SHP77 (cell line): ENCODE data around the gene IAPP.
"Not testable (repeated sequence)": the region's sequence is repeated elsewhere in the genome, so short reads cannot be mapped to it uniquely, and the experiment has no call there.

Experiments
- DNase-seq, 2 experiments: peaks; one replicate each; lab custom pipeline; 2025; lab: John Stamatoyannopoulos, UW

Gene IAPP

GRCh38 chr12:21381320-21381719, 8.6 kb downstream of the IAPP start:
- DNase-seq, result not testable (repeated sequence)

- no peak for DNase-seq
Measured at GRCh38 chr12:21384261-21384660, 11.6 kb downstream of the IAPP start.

GRCh38 chr12:21387174-21387573, 14.5 kb downstream of the IAPP start:
- no peak for DNase-seq

- no peak for DNase-seq
Measured at GRCh38 chr12:21392384-21392783, 19.7 kb downstream of the IAPP start.

- DNase-seq, result not testable (repeated sequence)
Measured at GRCh38 chr12:21394828-21395626, 22.3 kb downstream of the IAPP start.

- DNase-seq, result peak in 1 of 2 experiments; percentile 3
Measured at GRCh38 chr12:21413369-21414277, 40.9 kb downstream of the IAPP start.

GRCh38 chr12:21416511-21417121, 43.9 kb downstream of the IAPP start:
- DNase-seq, result no peak

GRCh38 chr12:21418398-21418797, 45.7 kb downstream of the IAPP start:
- DNase-seq, result not testable (repeated sequence)

- not testable (repeated sequence) for DNase-seq
Measured at GRCh38 chr12:21419009-21419699, 46.5 kb downstream of the IAPP start.

GRCh38 chr12:21428241-21428640, 55.5 kb downstream of the IAPP start:
- no peak for DNase-seq
